Erythroblast (primary cell): Measurements from ENCODE around the gene CLCN2.

ENCODE experiments used
- GATA1 ChIP-seq: IDR thresholded peaks from 2 replicates; pipeline ENCODE4 v1.6.1; 2011; ENCODE audit warnings: low read depth, mild to moderate bottlenecking, control low read depth, low read length, moderate library complexity
- POLR2A ChIP-seq: IDR thresholded peaks from 2 replicates; pipeline ENCODE4 v1.6.1; 2011; ENCODE audit warnings: mild to moderate bottlenecking, low read length

DNA sequence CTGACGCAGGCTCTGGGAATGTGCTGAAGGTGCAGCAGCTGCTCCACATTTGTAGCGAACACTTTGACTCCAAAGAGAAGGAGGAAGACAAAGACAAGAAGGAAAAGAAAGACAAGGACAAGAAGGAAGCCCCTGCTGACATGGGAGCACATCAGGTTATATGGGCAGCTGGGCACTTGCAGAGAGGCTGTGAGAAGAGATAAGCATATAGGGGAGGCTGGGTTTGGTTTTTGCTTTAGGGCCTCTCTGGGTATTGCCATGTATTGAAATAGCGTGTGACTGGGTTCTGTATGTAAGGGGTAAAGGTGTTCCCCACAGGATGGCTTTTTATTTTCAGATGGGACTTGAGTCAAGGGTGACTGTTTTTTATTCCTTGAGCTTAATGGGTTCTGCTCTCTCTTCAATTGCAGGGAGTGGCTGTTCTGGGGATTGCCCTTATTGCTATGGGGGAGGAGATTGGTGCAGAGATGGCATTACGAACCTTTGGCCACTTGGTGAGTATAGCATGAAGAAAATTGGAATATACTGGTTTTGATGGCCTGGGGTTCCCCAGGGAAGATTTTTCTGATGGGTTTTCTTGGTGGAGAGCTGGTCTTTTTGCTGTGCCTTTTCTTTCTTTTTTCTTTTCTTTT, 54.9 kb downstream of the CLCN2 start:
- TF ChIP-seq POLR2A (no peak), GATA1 (no peak)
